ENCODE results near the gene ANXA9.

GRCh38 chr1:150970808-150971582 is 11.1 kb upstream of the ANXA9 start:
- TF ChIP-seq POLR2AphosphoS5 (IDR thresholded peaks at IDR 0.05; ENCODE audit: borderline replicate concordance, low read depth, low read length) (no peak), EZH2 (IDR thresholded peaks at IDR 0.05) (no peak), FOXP2 (optimal IDR thresholded peaks at IDR 0.05; ENCODE audit: control extremely low read depth, extremely low read length, insufficient read depth) (no peak)
